Skeletal muscle satellite cell (primary cell): ENCODE data around the gene SLC8A1.

Source experiments
- H3K27me3 ChIP-seq: 2 replicates; pipeline ENCODE4 v1.7.0; 2013; ENCODE audit warnings: low read length; ENCODE audit not compliant: control insufficient read depth, insufficient read depth
- H3K36me3 ChIP-seq: 2 replicates; pipeline ENCODE4 v1.7.0; 2013; ENCODE audit warnings: mild to moderate bottlenecking, control low read depth, low read length; ENCODE audit not compliant: insufficient read depth
- H3K4me1 ChIP-seq: 2 replicates; pipeline ENCODE4 v1.7.0; 2013; ENCODE audit warnings: low read length; ENCODE audit not compliant: control insufficient read depth, insufficient read depth
- H3K4me2 ChIP-seq: 2 replicates; pipeline ENCODE4 v1.7.0; 2013; ENCODE audit warnings: mild to moderate bottlenecking, low read length
- H3K4me3 ChIP-seq: 2 replicates; pipeline ENCODE4 v1.7.0; 2013; ENCODE audit warnings: low read length
- H3K9ac ChIP-seq: 2 replicates; pipeline ENCODE4 v1.7.0; 2013; ENCODE audit warnings: mild to moderate bottlenecking, low read depth, low read length, moderate library complexity
- H3K9me3 ChIP-seq: replicated peaks from 2 replicates; pipeline ENCODE4 v1.7.0; 2013; ENCODE audit warnings: mild to moderate bottlenecking, control low read depth, low read length

The SLC8A1 gene

DNA sequence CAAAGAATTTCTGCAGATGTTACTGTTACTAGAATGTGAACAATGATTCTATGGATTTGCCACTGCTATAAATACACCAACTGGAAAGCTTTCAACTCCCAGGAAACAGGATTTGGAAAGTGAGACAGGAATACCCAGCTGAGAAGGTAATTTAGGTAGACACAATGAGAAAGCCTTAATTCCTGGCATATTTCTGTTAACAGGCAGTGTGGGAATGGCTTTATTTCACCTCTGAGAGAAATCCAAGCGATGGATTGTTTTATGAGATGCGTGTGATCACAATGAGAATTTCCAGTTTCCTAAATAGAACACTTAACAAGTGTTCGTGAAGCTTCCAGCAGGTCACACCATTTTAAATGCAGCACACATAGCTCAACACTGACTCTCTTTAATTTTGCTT, 133.0 kb downstream of the SLC8A1 start:
- Histone ChIP-seq H3K4me3 (no peak overlapping the region), H3K4me1 (peaks cover 30% of the 10 kb centered on the region), H3K36me3 (no peaks in the 10 kb centered on the region), H3K27me3 (no peaks in the 10 kb centered on the region), H3K9me3 (no peaks in the 10 kb centered on the region), H3K4me2 (no peak overlapping the region), H3K9ac (no peak overlapping the region)

DNA sequence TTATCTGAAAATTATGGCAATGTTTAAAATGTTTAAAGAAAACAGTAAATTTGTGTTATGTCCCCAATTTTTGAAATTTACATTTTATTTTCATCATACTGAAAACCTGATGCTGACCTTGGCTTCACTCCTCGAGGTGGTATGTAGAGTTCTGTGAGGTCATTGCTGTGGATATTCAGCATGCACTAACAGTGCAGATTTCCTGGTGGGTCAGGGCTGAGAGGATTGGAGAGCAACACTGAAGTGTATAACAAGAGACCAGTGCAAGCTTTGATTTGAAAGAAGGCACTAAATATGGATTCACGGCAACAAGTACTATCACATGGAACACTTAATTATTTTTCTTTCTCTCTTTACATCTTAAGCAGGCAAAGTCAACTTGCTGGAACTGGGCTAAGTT, 134.1 kb downstream of the SLC8A1 start:
- H3K36me3 ChIP-seq, result no peaks in the 10 kb centered on the region
- H3K27me3 ChIP-seq, result no peaks in the 10 kb centered on the region
- peak overlapping the region; percentile 20 for H3K9ac ChIP-seq
- H3K4me1 ChIP-seq, result peaks cover 30% of the 10 kb centered on the region
- H3K9me3 ChIP-seq, result no peaks in the 10 kb centered on the region
- H3K4me2 ChIP-seq, result peak overlapping the region; percentile 18
- no peak overlapping the region for H3K4me3 ChIP-seq

DNA sequence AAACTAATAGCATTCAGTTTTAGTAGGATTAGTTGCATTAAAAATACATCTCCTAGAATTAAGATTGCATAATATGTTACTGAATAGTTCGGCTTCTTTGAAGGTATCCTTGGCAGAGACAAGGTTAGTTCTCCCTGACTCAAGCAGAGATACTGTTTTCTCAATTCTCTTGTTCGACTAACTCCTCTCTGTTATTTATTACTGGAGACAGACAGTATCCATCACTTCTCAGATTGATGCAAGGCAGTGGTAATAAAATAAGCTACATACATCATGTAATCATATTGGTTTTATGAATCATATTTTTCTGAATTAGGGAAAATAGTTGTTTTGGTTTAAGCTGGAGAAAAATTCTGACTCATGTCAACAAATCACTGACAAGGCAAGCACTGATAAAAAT, 134.8 kb downstream of the SLC8A1 start:
- Histone ChIP-seq H3K4me3 (no peak overlapping the region), H3K9ac (peak overlapping the region; percentile 48), H3K27me3 (no peaks in the 10 kb centered on the region), H3K4me1 (peaks cover 30% of the 10 kb centered on the region), H3K9me3 (no peaks in the 10 kb centered on the region), H3K4me2 (peak overlapping the region; percentile 29), H3K36me3 (no peaks in the 10 kb centered on the region)

DNA sequence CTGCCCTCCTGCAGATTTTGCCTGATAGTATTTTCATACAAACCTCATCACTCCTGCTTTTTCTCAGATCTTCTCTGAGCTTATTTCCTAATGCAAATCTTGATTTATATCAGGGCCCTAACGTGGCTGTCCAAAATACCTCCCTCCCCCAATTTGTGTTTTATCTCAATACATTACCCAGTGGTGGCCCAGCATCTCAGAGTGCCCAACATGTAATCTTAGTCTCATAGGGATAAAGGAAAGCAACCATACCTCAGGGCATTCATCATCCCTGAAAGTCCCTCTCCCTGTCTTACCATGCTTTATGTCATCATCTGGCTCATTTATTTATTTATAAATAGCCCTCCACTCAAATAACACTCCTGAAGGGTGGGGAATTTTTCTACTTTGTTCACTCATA, 135.3 kb downstream of the SLC8A1 start:
- Histone ChIP-seq H3K9ac (peak overlapping the region; percentile 48), H3K4me3 (no peak overlapping the region), H3K36me3 (no peaks in the 10 kb centered on the region)

DNA sequence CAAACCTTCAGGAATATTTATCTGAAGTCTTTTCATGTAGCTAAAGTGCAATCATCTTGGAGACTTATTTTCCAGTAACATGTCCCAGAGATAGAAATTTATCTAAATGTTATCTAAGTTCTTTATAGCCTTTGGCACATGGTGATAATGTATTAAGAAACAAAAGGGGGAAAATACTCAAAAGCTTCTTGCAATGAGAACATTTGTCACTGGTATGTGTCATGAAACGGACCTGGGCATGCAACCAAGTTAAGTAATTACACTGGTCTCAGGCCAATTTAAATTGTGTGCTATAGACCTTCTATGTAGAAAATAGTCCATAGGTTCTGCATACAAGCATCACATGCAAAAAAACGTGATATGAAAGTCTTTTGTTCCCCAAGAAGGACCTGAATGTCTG, 136.2 kb downstream of the SLC8A1 start:
- H3K27me3 ChIP-seq, result no peaks in the 10 kb centered on the region
- H3K4me2 ChIP-seq, result no peak overlapping the region
- H3K9ac ChIP-seq, result no peak overlapping the region
- H3K4me3 ChIP-seq, result no peak overlapping the region
- H3K9me3 ChIP-seq, result no peaks in the 10 kb centered on the region
- peaks cover 30% of the 10 kb centered on the region for H3K4me1 ChIP-seq
- H3K36me3 ChIP-seq, result no peaks in the 10 kb centered on the region

More for the DNA sequence above, 135.3 kb downstream of the SLC8A1 start:
- H3K4me2 ChIP-seq, result peak overlapping the region; percentile 29
- H3K4me1 ChIP-seq, result peaks cover 30% of the 10 kb centered on the region
- no peaks in the 10 kb centered on the region for H3K27me3 ChIP-seq
- H3K9me3 ChIP-seq, result no peaks in the 10 kb centered on the region

DNA sequence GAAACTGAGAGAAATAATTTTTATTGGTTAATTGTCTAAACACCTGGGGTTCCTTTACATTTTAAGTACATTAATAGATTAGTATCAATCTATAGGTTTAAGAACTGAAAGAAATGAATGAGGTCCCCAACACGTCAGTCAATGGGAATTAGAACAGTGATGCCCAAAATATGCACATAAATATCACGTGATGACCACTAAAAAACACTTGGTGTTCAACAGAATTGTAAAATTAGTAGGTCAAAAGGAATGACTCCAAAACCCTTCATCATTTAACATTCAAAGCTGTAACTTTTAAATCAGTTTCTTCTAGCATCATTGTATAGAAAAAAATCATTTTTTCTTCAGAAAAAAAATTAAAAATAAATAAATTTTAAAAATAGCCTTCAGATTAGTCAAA, 140.9 kb downstream of the SLC8A1 start:
- Histone ChIP-seq H3K9ac (no peak overlapping the region), H3K4me3 (no peak overlapping the region), H3K36me3 (no peaks in the 10 kb centered on the region), H3K4me1 (peaks cover 9% of the 10 kb centered on the region), H3K9me3 (no peaks in the 10 kb centered on the region), H3K4me2 (no peak overlapping the region), H3K27me3 (no peaks in the 10 kb centered on the region)

DNA sequence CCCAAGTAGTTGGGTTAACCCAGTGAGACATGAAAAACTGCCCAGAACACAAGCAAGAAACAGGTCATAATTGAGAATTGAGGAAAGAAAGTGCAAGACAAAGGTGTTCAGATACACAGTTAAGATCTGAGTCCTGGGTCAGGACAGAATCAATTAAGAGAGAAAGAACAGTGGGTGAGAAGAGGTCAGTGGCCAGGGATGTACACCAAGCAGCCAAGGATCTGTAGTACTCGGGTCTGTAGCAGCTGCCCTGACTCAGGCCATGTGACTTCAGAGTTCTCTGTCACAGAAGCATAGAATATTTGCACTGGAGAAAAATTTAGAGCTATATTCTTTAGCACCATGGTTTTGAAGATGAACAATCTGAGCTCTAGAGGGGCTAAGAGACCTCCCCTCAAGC, 141.6 kb downstream of the SLC8A1 start:
- peaks cover 2% of the 10 kb centered on the region for H3K4me1 ChIP-seq
- H3K36me3 ChIP-seq, result no peaks in the 10 kb centered on the region
- H3K9ac ChIP-seq, result no peak overlapping the region
- H3K9me3 ChIP-seq, result no peaks in the 10 kb centered on the region
- no peak overlapping the region for H3K4me2 ChIP-seq
- H3K27me3 ChIP-seq, result no peaks in the 10 kb centered on the region
- H3K4me3 ChIP-seq, result no peak overlapping the region

DNA sequence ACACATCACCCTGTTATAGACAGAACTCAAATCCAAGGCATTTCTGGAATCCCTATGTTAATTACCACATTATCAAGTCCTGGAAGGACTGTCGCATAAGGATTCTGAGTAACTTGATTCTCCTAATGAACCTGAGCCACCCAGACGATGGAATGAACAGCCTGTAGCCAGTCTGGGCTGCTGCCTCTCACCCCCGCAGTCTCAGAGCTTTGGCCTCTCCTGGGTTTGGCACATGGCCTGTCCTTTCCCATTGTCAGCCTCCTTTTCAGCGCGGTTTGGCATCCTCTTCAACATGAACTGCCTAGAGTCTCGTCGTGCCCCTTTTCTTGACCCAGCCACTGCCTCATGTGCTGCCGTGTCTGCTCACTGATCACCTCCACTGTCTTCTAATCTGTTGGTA, 147.6 kb downstream of the SLC8A1 start:
- Histone ChIP-seq H3K9ac (no peak overlapping the region), H3K27me3 (no peaks in the 10 kb centered on the region), H3K4me3 (no peak overlapping the region), H3K4me1 (peaks cover 11% of the 10 kb centered on the region), H3K4me2 (peak overlapping the region; percentile 32), H3K9me3 (no peaks in the 10 kb centered on the region), H3K36me3 (no peaks in the 10 kb centered on the region)

DNA sequence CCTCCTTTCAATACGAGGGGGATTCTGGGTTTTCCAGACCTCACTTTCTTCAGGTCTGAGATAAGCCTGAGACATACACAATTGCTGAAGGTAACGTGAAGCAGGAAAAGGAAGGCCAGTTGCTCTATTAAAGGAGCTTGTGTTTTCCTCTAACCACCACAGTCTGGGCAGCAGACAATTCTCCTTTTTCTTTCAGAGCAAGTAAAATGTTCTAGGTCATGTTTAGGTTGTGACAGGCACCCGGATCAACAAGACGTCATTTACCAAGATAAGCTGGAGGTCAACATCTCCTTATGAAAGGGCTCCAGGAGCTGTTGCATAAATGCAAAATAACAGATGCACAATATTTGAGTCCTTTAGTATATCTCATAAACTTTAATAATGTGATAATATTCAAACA, 148.1 kb downstream of the SLC8A1 start:
- H3K27me3 ChIP-seq, result no peaks in the 10 kb centered on the region
- H3K4me1 ChIP-seq, result peaks cover 11% of the 10 kb centered on the region
- no peak overlapping the region for H3K9ac ChIP-seq
- H3K9me3 ChIP-seq, result no peaks in the 10 kb centered on the region
- H3K36me3 ChIP-seq, result no peaks in the 10 kb centered on the region
- no peak overlapping the region for H3K4me3 ChIP-seq
- no peak overlapping the region for H3K4me2 ChIP-seq

DNA sequence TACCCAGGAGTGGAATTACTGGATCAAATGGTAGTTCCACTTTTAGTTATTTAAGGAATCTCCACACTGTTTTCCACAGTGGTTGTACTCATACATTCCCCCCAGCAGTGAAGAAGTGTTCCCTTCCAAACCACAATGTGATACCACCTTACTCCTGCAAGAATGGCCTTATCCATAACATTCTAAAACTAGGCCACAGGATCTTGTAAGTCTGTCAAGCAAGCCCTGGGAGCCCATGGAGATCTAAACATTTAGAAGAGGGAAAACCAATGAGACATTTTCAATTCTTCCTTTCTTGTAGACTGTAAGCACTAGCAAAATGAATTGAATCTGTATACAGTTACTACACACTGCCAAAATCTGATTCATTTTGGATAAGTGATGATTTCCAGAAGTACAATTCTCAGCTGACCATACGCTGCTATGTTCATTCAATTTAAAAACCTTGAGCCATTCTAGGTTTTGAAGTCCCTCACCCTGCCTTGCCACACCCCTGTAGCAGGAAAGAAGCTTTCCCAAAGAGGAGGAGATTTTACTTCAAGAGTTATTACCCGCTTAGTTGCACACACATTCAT, 149.1 kb downstream of the SLC8A1 start:
- Histone ChIP-seq H3K4me1 (peaks cover 11% of the 10 kb centered on the region), H3K27me3 (no peaks in the 10 kb centered on the region), H3K9ac (no peak overlapping the region), H3K36me3 (no peaks in the 10 kb centered on the region), H3K4me3 (no peak overlapping the region), H3K4me2 (no peak overlapping the region), H3K9me3 (no peaks in the 10 kb centered on the region)

DNA sequence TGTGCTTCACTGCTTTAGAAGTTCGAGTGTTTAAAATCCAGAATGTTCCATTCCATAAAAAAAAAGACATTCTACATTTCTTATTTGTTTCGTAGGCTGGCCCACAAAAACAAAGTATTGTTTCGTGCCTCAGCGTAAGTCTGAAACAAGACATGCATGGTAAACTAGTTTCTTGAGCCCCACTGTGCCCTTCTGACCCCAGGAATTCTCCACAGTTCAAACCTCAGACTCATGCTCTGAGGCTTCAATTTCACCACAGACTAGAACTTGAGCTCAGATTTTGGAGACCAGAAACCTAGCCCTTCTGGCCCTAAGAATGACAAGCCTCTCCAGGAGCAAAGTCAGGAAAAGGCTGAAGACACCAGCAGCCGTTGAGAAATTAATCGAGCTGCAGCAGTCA, 151.5 kb downstream of the SLC8A1 start:
- Histone ChIP-seq H3K36me3 (no peaks in the 10 kb centered on the region), H3K9me3 (no peaks in the 10 kb centered on the region), H3K4me2 (no peak overlapping the region), H3K4me1 (peaks cover 11% of the 10 kb centered on the region), H3K4me3 (no peak overlapping the region), H3K9ac (no peak overlapping the region), H3K27me3 (no peaks in the 10 kb centered on the region)

DNA sequence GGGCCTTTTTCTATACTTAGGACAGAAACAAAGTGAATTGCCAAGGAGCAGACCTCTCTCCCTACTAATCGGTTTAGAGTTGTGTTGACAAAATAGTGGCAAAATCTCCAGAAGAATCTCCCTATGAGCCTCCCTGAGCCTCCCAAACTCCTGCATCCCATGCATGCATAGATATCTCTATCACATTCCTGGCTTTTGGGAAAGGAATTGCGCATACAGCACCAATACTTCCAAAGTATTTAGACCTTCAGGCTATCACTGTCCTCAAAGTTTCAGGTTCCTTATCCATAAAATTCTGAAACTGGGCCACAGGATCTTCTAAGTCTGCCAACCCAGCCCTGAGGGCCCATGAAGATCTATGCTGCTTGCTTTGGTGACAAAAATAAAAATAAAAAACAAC, 152.1 kb downstream of the SLC8A1 start:
- no peaks in the 10 kb centered on the region for H3K9me3 ChIP-seq
- H3K36me3 ChIP-seq, result no peaks in the 10 kb centered on the region
- H3K27me3 ChIP-seq, result no peaks in the 10 kb centered on the region
- no peak overlapping the region for H3K4me3 ChIP-seq
- H3K4me1 ChIP-seq, result peaks cover 11% of the 10 kb centered on the region
- H3K4me2 ChIP-seq, result no peak overlapping the region
- H3K9ac ChIP-seq, result no peak overlapping the region
